Suprapubic skin (tissue), 4 donors: ENCODE results near the gene TMEM242. TPM values are rescaled to one million over a fixed set of nuclear protein-coding genes. Genes with fewer than 3 reads are reported as not detected.

Experiments
- DNase-seq, 2 donors: peaks; one replicate each; pipeline ENCODE4 v3.0.0-alpha.2; 2019; ENCODE audit warnings: low spot score in 2 of 2
- H3K27ac ChIP-seq: fragments of 200-600 bp; sonication (generic); one replicate; pipeline ENCODE4 v1.5.1; 2019
- H3K27me3 ChIP-seq: fragments of 200-600 bp; sonication (generic); one replicate; pipeline ENCODE4 v1.5.1; 2019
- H3K36me3 ChIP-seq: fragments of 200-600 bp; sonication (generic); one replicate; pipeline ENCODE4 v1.5.1; 2019
- H3K4me1 ChIP-seq: fragments of 200-600 bp; sonication (generic); one replicate; pipeline ENCODE4 v1.5.1; 2019
- H3K4me3 ChIP-seq: fragments of 200-600 bp; sonication (generic); one replicate; pipeline ENCODE4 v1.5.1; 2019; ENCODE audit warnings: mild to moderate bottlenecking
- H3K9me3 ChIP-seq: fragments of 200-600 bp; sonication (generic); one replicate; pipeline ENCODE4 v1.5.1; 2019
- EP300 ChIP-seq: sonication (generic); formaldehyde crosslinking; IDR thresholded peaks from one replicate; pipeline ENCODE4 v1.6.1; 2017; ENCODE audit warnings: antibody characterized with exemption
- POLR2A ChIP-seq, 2 donors: fragments of 450-650 bp; IDR thresholded peaks; one replicate each; pipeline ENCODE4 v1.6.1; 2017; ENCODE audit warnings: antibody characterized with exemption in 2 of 2, mild to moderate bottlenecking in 2 of 2, moderate library complexity in 2 of 2
- POLR2AphosphoS5 ChIP-seq, 3 donors: sonication (generic); formaldehyde crosslinking; IDR thresholded peaks; one replicate each; pipeline ENCODE4 v1.6.1; 2017; ENCODE audit warnings: antibody characterized with exemption in 3 of 3
- WGBS: methylation state at CpG from one replicate; pipeline ENCODE4 v1.1.5; 2018; 5-methylcytosine and 5-hydroxymethylcytosine counted together
- total RNA-seq, 4 donors: library from RNA; depleted of rRNA; stranded (reverse); fragments of >200 nt; gene quantifications; one replicate each; pipeline ENCODE4 v1.1.0, GENCODE V29; 2016
- TF ChIP-seq, protein P1 (sequence below), 2 donors: fragments of 200-600 bp in 1 of 2; fragments of 450-650 bp in 1 of 2; sonication (generic) in 1 of 2; IDR thresholded peaks; one replicate each; pipeline ENCODE4 v1.5.1; 2016 to 2019; ENCODE audit warnings: antibody characterized with exemption in 2 of 2, mild to moderate bottlenecking in 1 of 2, moderate library complexity in 1 of 2

Gene TMEM242
- total RNA-seq, 4 donors from 2014 or later: 3.9 to 5.7 (median 4.6) TPM

- TF ChIP-seq POLR2A (IDR thresholded peaks at IDR 0.05) (no peak), POLR2AphosphoS5 (IDR thresholded peaks at IDR 0.05) (no peak), EP300 (no peak)
- TF ChIP-seq, protein P1, sequence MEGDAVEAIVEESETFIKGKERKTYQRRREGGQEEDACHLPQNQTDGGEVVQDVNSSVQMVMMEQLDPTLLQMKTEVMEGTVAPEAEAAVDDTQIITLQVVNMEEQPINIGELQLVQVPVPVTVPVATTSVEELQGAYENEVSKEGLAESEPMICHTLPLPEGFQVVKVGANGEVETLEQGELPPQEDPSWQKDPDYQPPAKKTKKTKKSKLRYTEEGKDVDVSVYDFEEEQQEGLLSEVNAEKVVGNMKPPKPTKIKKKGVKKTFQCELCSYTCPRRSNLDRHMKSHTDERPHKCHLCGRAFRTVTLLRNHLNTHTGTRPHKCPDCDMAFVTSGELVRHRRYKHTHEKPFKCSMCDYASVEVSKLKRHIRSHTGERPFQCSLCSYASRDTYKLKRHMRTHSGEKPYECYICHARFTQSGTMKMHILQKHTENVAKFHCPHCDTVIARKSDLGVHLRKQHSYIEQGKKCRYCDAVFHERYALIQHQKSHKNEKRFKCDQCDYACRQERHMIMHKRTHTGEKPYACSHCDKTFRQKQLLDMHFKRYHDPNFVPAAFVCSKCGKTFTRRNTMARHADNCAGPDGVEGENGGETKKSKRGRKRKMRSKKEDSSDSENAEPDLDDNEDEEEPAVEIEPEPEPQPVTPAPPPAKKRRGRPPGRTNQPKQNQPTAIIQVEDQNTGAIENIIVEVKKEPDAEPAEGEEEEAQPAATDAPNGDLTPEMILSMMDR (IDR thresholded peaks at IDR 0.05): no peak
- Histone ChIP-seq H3K36me3 (peaks cover 16% of the 10 kb centered on the region), H3K27ac (no peak overlapping the region), H3K27me3 (no peaks in the 10 kb centered on the region), H3K9me3 (no peaks in the 10 kb centered on the region), H3K4me1 (peaks cover 11% of the 10 kb centered on the region), H3K4me3 (no peak overlapping the region)
- 95% methylated on average over 2 of the region's 2 CpGs for WGBS
- DNase-seq: no peak
Observed at GRCh38 chr6:157294654-157295053, 28.7 kb downstream of the TMEM242 start.

DNA sequence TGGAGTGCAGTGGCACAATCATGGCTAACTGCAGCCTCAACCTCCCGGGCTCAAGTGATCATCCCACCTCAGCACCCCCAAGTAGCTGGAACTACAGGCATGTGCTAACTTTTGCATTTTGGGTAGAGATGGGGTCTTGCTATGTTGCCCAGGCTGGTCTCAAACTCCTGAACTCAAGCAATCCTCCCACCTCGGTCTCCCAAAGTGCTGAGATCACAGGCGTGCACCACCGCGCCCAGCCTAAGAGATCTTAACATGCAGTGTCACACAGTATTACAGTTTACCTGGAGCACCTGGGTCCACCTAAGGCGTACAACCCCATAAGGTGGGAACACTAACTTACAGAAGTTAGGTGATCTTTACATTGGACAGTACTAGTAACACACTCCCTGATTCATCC lies 29.5 kb downstream of the TMEM242 start:
- Histone ChIP-seq H3K27ac (no peak overlapping the region), H3K36me3 (peaks cover 16% of the 10 kb centered on the region), H3K4me3 (no peak overlapping the region), H3K9me3 (no peaks in the 10 kb centered on the region), H3K27me3 (no peaks in the 10 kb centered on the region), H3K4me1 (peaks cover 11% of the 10 kb centered on the region)
- no peak for DNase-seq
- TF ChIP-seq, protein P1 (IDR thresholded peaks at IDR 0.05): no peak
- no peak for TF ChIP-seq EP300
- no peak for TF ChIP-seq POLR2A (IDR thresholded peaks at IDR 0.05)
- TF ChIP-seq POLR2AphosphoS5 (IDR thresholded peaks at IDR 0.05): no peak
- 95% methylated on average over 6 of the region's 6 CpGs for WGBS

- DNase-seq: no peak
- Histone ChIP-seq H3K36me3 (peaks cover 24% of the 10 kb centered on the region), H3K4me3 (no peak overlapping the region), H3K27ac (no peak overlapping the region), H3K4me1 (no peaks in the 10 kb centered on the region), H3K9me3 (no peaks in the 10 kb centered on the region), H3K27me3 (no peaks in the 10 kb centered on the region)
- TF ChIP-seq POLR2AphosphoS5 (IDR thresholded peaks at IDR 0.05): no peak
- TF ChIP-seq EP300: no peak
- TF ChIP-seq, protein P1 (IDR thresholded peaks at IDR 0.05): no peak
- no peak for TF ChIP-seq POLR2A (IDR thresholded peaks at IDR 0.05)
- 69% methylated on average over 1 of the region's 1 CpG for WGBS
Observed at GRCh38 chr6:157292202-157292601, 31.1 kb downstream of the TMEM242 start.

- WGBS: 90% methylated on average over 4 of the region's 4 CpGs
- H3K4me3 ChIP-seq: no peak overlapping the region
- no peaks in the 10 kb centered on the region for H3K9me3 ChIP-seq
- H3K27me3 ChIP-seq: no peaks in the 10 kb centered on the region
- DNase-seq: no peak
- TF ChIP-seq POLR2A (IDR thresholded peaks at IDR 0.05) (no peak), EP300 (no peak), POLR2AphosphoS5 (IDR thresholded peaks at IDR 0.05) (no peak)
- TF ChIP-seq, protein P1 (IDR thresholded peaks at IDR 0.05): no peak
- peaks cover 24% of the 10 kb centered on the region for H3K36me3 ChIP-seq
- no peaks in the 10 kb centered on the region for H3K4me1 ChIP-seq
- H3K27ac ChIP-seq: no peak overlapping the region
Observed at GRCh38 chr6:157291356-157291755, 32.0 kb downstream of the TMEM242 start.

DNA sequence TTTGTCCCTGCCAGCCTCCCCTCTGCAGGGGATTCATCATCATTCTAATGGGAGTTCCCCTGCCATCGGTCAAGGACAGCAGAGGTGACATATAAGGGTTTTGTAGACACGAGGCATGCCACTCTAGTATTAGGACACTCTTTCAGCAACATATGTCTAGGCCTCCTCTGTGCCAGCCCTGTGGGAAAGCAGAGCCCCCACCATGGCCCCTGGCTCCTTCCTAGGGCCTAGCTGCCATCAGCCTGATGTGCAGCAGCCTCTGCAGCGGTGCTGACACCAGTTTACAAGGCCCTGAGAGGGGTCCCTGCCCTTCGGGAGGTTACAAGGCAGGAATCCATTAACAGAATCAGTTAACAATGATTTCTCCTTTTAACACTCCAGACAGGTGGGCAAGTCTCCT lies 32.5 kb downstream of the TMEM242 start:
- TF ChIP-seq POLR2A (IDR thresholded peaks at IDR 0.05) (no peak), POLR2AphosphoS5 (IDR thresholded peaks at IDR 0.05) (no peak), EP300 (no peak)
- TF ChIP-seq, protein P1 (IDR thresholded peaks at IDR 0.05): no peak
- Histone ChIP-seq H3K9me3 (no peaks in the 10 kb centered on the region), H3K27me3 (no peaks in the 10 kb centered on the region), H3K4me3 (no peak overlapping the region), H3K4me1 (no peaks in the 10 kb centered on the region), H3K27ac (no peak overlapping the region), H3K36me3 (peaks cover 24% of the 10 kb centered on the region)
- 90% methylated on average over 4 of the region's 4 CpGs for WGBS
- DNase-seq: no peak
